A673 (cell line): Measurements from ENCODE around the gene TTC28.

ENCODE experiments used
- CTCF ChIP-seq: fragments of 300-800, 200-600 bp; sonication (generic); conservative IDR thresholded peaks from 2 replicates; pipeline ENCODE4 v1.5.1; 2017; ENCODE audit warnings: low read depth, mild to moderate bottlenecking, antibody characterized with exemption, low read length, moderate library complexity, mixed read lengths
- EZH2 ChIP-seq: fragments of 200-600 bp; sonication (generic); IDR thresholded peaks from 2 replicates; pipeline ENCODE4 v1.6.1; 2017; ENCODE audit warnings: borderline replicate concordance, low read depth, mild to moderate bottlenecking, mixed read lengths, antibody characterized with exemption, low read length; ENCODE audit not compliant: poor library complexity, severe bottlenecking

- no peak for TF ChIP-seq CTCF
- no peak for TF ChIP-seq EZH2
Observed at GRCh38 chr22:28171115-28171514, 508.5 kb downstream of the TTC28 start.
